SIG-M5 treated with dmso at 0.1 percent for 504 hours (cell line): ENCODE data around the gene CFAP77.

Source experiments
- DNase-seq: peaks from one replicate; lab custom pipeline; 2025; ENCODE audit not compliant: unreplicated experiment; lab: John Stamatoyannopoulos, UW

Gene CFAP77

GRCh38 chr9:132575005-132575609 is 165.1 kb downstream of the CFAP77 start:
- peak; percentile 42 for DNase-seq

GRCh38 chr9:132575811-132576210 is 165.8 kb downstream of the CFAP77 start:
- no peak for DNase-seq

GRCh38 chr9:132577119-132577518 is 167.1 kb downstream of the CFAP77 start:
- DNase-seq: no peak

- DNase-seq: no peak
These were observed 168.4 kb downstream of the CFAP77 start for GRCh38 chr9:132578367-132578932.

GRCh38 chr9:132579427-132579798 is 169.4 kb downstream of the CFAP77 start:
- no peak for DNase-seq

GRCh38 chr9:132582276-132582785 is 172.3 kb downstream of the CFAP77 start, which contains the start of gene BARHL1:
Gene BARHL1 (plus strand): TSS chr9:132582606. CDS start chr9:132582798, 192 bp downstream.
- no peak for DNase-seq

- DNase-seq: no peak
These were observed 173.0 kb downstream of the CFAP77 start for GRCh38 chr9:132582786-132583583.

GRCh38 chr9:132583584-132584304 is 173.7 kb downstream of the CFAP77 start:
- no peak for DNase-seq

GRCh38 chr9:132584601-132585560 is 174.9 kb downstream of the CFAP77 start:
- DNase-seq: no peak

GRCh38 chr9:132585954-132586829 is 176.2 kb downstream of the CFAP77 start:
- DNase-seq: peak; percentile 40

GRCh38 chr9:132586830-132587591 is 177.0 kb downstream of the CFAP77 start:
- no peak for DNase-seq

GRCh38 chr9:132587592-132587955 is 177.6 kb downstream of the CFAP77 start:
- DNase-seq: no peak

- no peak for DNase-seq
These were observed 178.1 kb downstream of the CFAP77 start for GRCh38 chr9:132588098-132588497.

- no peak for DNase-seq
These were observed 178.6 kb downstream of the CFAP77 start for GRCh38 chr9:132588501-132589147.

GRCh38 chr9:132589148-132590036 is 179.4 kb downstream of the CFAP77 start:
- DNase-seq: no peak

GRCh38 chr9:132590037-132590317 is 180.0 kb downstream of the CFAP77 start:
- no peak for DNase-seq
